Measurements from ENCODE around the gene HS3ST3B1.

HS3ST3B1 gene

GRCh38 chr17:14305785-14306496, 5.1 kb downstream of the HS3ST3B1 start:
- Histone ChIP-seq H3K27me3 (ENCODE audit: control insufficient read depth, insufficient read depth, low read length) (peaks cover 82% of the 10 kb centered on the region), H3K9me3 (ENCODE audit: control insufficient read depth, low read length) (no peaks in the 10 kb centered on the region), H3K4me1 (ENCODE audit: control insufficient read depth, insufficient read depth, low read length) (peaks cover 26% of the 10 kb centered on the region), H3K4me3 (ENCODE audit: low read length) (no peak overlapping the region), H3K36me3 (ENCODE audit: control insufficient read depth, insufficient read depth, low read length) (no peaks in the 10 kb centered on the region), H3K9ac (ENCODE audit: low read length) (no peak overlapping the region)

- Histone ChIP-seq H3K36me3 (ENCODE audit: control insufficient read depth, insufficient read depth, low read length) (no peaks in the 10 kb centered on the region), H3K9ac (ENCODE audit: low read length) (no peak overlapping the region), H3K9me3 (ENCODE audit: control insufficient read depth, low read length) (no peaks in the 10 kb centered on the region), H3K4me1 (ENCODE audit: control insufficient read depth, insufficient read depth, low read length) (peaks cover 20% of the 10 kb centered on the region), H3K4me3 (ENCODE audit: low read length) (no peak overlapping the region), H3K27me3 (ENCODE audit: control insufficient read depth, insufficient read depth, low read length) (peaks cover 75% of the 10 kb centered on the region)
Observed at GRCh38 chr17:14306596-14306995, 5.7 kb downstream of the HS3ST3B1 start.

DNA sequence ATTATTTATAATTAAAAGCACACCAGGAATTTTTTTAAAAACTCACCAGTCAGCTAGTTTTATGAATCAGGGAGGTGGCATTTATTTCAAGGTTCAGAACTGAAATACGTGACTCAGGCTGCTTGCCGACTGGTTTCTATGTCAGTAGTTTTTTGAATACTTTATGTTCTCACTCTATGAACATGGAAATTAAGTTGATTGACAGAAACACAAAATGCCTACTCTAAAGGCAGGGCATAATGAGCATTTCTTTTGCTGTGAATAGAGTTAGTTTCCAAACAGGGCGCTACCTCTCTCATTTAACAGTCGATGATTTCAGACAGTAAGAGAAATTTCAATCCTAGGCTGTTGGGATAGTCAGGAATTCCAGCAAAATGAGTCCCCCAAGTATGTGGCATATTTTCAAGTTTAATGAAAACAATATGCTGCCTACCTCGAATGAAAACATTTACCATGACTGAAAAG, 6.7 kb downstream of the HS3ST3B1 start:
- Histone ChIP-seq H3K27me3 (ENCODE audit: control insufficient read depth, insufficient read depth, low read length) (peaks cover 65% of the 10 kb centered on the region), H3K9ac (ENCODE audit: low read length) (no peak overlapping the region), H3K4me1 (ENCODE audit: control insufficient read depth, insufficient read depth, low read length) (peaks cover 11% of the 10 kb centered on the region), H3K9me3 (ENCODE audit: control insufficient read depth, low read length) (no peaks in the 10 kb centered on the region), H3K4me3 (ENCODE audit: low read length) (no peak overlapping the region), H3K36me3 (ENCODE audit: control insufficient read depth, insufficient read depth, low read length) (no peaks in the 10 kb centered on the region)

DNA sequence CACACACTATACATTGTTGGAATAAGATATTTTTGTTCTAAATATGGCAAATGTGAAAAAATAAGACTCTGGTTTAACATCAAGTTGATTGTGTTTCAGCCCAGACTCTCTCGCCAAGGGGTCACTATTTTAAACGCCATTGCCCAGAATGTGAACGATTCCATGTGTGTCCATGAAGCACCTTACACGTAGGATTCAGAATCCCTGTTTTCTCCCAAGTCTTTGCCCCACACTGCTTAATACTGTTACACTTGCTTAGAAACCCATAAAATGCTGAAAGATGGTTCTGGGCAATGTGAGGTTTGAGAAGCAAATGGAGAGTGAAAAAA, 7.7 kb downstream of the HS3ST3B1 start:
- H3K9ac ChIP-seq (ENCODE audit: low read length), result no peak overlapping the region
- no peaks in the 10 kb centered on the region for H3K9me3 ChIP-seq (ENCODE audit: control insufficient read depth, low read length)
- H3K27me3 ChIP-seq (ENCODE audit: control insufficient read depth, insufficient read depth, low read length), result peaks cover 55% of the 10 kb centered on the region
- peaks cover under 1% of the 10 kb centered on the region for H3K4me1 ChIP-seq (ENCODE audit: control insufficient read depth, insufficient read depth, low read length)
- no peak overlapping the region for H3K4me3 ChIP-seq (ENCODE audit: low read length)
- no peaks in the 10 kb centered on the region for H3K36me3 ChIP-seq (ENCODE audit: control insufficient read depth, insufficient read depth, low read length)

DNA sequence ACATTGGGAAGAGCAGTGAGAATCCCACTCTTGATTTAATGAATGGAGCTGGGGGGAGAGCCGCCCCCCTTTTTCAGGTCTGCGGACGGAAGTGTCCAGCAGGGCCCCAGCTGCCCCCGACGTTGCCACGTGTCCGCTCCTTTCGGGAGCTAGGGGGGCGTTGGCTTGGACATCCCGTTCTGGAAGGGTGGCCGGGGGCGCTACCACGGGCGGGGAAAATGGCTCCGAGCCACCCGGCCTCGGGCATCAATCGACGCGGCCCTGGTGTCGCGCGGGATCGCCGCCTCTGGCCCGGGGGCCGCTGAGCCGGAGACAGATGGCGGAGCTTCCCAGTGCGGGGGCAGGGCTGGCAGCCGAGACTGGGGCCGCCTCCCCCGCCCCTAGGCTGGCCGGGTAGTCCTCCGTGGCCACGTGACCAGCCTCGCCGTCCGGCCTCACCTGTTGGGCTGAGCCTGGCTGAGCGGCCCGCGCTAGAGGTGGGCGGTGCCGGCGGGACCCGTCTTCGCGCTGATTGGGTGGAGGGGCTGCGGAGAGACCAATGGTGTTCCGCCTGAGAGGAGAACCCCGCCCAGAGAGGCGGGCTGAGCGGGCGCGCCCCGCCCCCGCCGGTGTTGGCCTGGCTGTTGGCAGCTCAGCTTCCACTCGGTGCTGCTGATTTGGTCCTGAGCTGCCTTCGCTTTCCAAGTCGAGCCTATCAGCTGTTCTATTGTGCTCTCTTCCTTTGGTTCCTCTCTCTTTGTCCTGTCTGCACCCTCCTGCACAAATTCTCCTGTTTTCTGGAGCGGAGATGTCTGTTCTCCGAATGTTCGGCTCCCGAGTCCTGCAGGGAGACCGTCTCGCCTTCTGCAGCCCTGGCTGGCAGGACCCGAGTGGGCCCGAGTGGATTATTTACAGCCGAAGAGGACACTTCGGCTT, 8.3 kb downstream of the HS3ST3B1 start:
- Histone ChIP-seq H3K36me3 (ENCODE audit: control insufficient read depth, insufficient read depth, low read length) (no peaks in the 10 kb centered on the region), H3K4me3 (ENCODE audit: low read length) (peak overlapping the region; percentile 54), H3K9ac (ENCODE audit: low read length) (peak overlapping the region; percentile 54), H3K9me3 (ENCODE audit: control insufficient read depth, low read length) (no peaks in the 10 kb centered on the region), H3K27me3 (ENCODE audit: control insufficient read depth, insufficient read depth, low read length) (peaks cover 49% of the 10 kb centered on the region), H3K4me1 (ENCODE audit: control insufficient read depth, insufficient read depth, low read length) (no peaks in the 10 kb centered on the region)

DNA sequence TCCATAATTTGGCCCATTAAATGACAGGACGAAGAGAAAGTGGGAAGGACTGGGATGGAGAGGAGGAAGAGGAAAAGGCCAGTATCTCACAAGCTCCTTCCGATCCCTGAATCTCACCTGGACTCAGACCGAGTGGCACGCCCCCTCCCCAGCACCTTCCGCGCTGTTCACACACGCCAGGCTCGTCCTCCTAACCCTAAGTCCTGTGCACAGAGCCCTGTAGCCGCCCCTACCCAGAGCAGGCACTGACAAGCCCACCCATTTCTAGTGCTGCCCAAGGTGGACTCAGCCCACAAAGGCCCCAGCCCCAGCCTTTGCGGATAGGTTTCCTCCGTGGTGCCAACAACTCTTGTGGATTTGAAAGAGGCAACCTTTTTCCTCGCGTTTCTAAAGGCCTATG, 9.2 kb downstream of the HS3ST3B1 start:
- Histone ChIP-seq H3K27me3 (ENCODE audit: control insufficient read depth, insufficient read depth, low read length) (peaks cover 40% of the 10 kb centered on the region), H3K4me1 (ENCODE audit: control insufficient read depth, insufficient read depth, low read length) (no peaks in the 10 kb centered on the region), H3K36me3 (ENCODE audit: control insufficient read depth, insufficient read depth, low read length) (no peaks in the 10 kb centered on the region), H3K9ac (ENCODE audit: low read length) (no peak overlapping the region), H3K4me3 (ENCODE audit: low read length) (no peak overlapping the region), H3K9me3 (ENCODE audit: control insufficient read depth, low read length) (no peaks in the 10 kb centered on the region)

- Histone ChIP-seq H3K27me3 (ENCODE audit: control insufficient read depth, insufficient read depth, low read length) (peaks cover 39% of the 10 kb centered on the region), H3K36me3 (ENCODE audit: control insufficient read depth, insufficient read depth, low read length) (no peaks in the 10 kb centered on the region), H3K4me1 (ENCODE audit: control insufficient read depth, insufficient read depth, low read length) (no peaks in the 10 kb centered on the region), H3K9ac (ENCODE audit: low read length) (no peak overlapping the region), H3K9me3 (ENCODE audit: control insufficient read depth, low read length) (no peaks in the 10 kb centered on the region), H3K4me3 (ENCODE audit: low read length) (no peak overlapping the region)
Observed at GRCh38 chr17:14310605-14311004, 9.7 kb downstream of the HS3ST3B1 start.

GRCh38 chr17:14311186-14311705, 10.4 kb downstream of the HS3ST3B1 start:
- Histone ChIP-seq H3K36me3 (ENCODE audit: control insufficient read depth, insufficient read depth, low read length) (no peaks in the 10 kb centered on the region), H3K9ac (ENCODE audit: low read length) (no peak overlapping the region), H3K4me3 (ENCODE audit: low read length) (no peak overlapping the region), H3K27me3 (ENCODE audit: control insufficient read depth, insufficient read depth, low read length) (peaks cover 33% of the 10 kb centered on the region), H3K4me1 (ENCODE audit: control insufficient read depth, insufficient read depth, low read length) (no peaks in the 10 kb centered on the region), H3K9me3 (ENCODE audit: control insufficient read depth, low read length) (no peaks in the 10 kb centered on the region)

GRCh38 chr17:14311981-14312380, 11.1 kb downstream of the HS3ST3B1 start:
- no peak overlapping the region for H3K9ac ChIP-seq (ENCODE audit: low read length)
- H3K36me3 ChIP-seq (ENCODE audit: control insufficient read depth, insufficient read depth, low read length), result no peaks in the 10 kb centered on the region
- no peaks in the 10 kb centered on the region for H3K4me1 ChIP-seq (ENCODE audit: control insufficient read depth, insufficient read depth, low read length)
- H3K4me3 ChIP-seq (ENCODE audit: low read length), result no peak overlapping the region
- no peaks in the 10 kb centered on the region for H3K9me3 ChIP-seq (ENCODE audit: control insufficient read depth, low read length)
- peaks cover 27% of the 10 kb centered on the region for H3K27me3 ChIP-seq (ENCODE audit: control insufficient read depth, insufficient read depth, low read length)

DNA sequence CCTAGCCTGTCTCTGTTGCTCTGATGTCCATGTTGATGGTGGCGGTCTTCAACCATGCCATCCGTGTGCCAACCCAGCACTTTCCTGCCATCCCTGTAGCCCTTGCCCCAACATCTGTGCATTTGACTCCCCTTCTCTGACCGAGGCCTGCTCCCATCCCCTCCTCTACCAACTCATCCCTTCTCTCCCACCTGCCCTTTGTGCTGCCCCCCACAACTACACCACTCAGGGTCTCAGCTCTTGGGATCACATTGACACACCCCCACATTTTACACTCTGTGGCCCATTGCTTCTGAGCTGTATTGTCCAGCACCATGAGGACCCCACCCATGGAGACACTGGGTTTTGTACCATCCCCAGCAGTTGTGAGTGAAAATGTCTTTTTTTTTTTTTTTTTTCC, 11.6 kb downstream of the HS3ST3B1 start:
- Histone ChIP-seq H3K4me3 (ENCODE audit: low read length) (no peak overlapping the region), H3K36me3 (ENCODE audit: control insufficient read depth, insufficient read depth, low read length) (no peaks in the 10 kb centered on the region), H3K9me3 (ENCODE audit: control insufficient read depth, low read length) (no peaks in the 10 kb centered on the region), H3K4me1 (ENCODE audit: control insufficient read depth, insufficient read depth, low read length) (no peaks in the 10 kb centered on the region), H3K9ac (ENCODE audit: low read length) (no peak overlapping the region), H3K27me3 (ENCODE audit: control insufficient read depth, insufficient read depth, low read length) (peaks cover 27% of the 10 kb centered on the region)

DNA sequence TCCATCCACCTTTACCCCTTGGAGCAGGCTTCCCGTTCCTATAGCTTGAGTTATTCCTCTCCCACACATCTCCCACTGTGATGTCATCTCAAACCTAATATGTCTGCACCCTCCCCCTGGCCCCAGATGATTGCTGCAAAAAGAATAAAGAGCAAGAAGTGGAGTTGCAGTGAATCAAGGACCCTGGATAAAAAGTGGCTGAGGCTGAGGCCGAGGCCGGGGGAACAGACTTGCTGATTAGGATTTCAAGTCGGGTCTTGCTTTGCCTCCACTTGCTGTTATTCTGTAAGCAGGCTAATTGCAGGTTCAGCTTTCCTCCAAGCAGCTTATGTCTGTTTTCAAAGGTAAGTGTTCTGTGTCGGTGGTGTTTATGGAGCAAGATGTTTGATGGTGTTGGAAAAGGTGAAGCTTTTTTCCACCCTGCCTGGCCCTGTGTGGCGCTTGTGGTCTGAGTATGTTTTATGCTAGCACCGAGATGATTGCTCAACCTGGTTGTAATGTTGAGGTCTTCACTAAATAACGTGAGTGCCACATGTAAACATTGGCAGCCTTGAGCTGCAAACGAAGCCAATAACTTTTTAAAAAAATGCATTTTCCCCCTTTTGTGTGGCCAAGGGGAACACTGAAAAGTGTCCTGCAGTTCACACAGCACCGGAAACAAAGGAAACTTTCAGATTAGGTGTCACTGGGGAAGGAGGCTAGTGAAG, 15.4 kb downstream of the HS3ST3B1 start:
- Histone ChIP-seq H3K9me3 (ENCODE audit: control insufficient read depth, low read length) (no peaks in the 10 kb centered on the region), H3K27me3 (ENCODE audit: control insufficient read depth, insufficient read depth, low read length) (no peaks in the 10 kb centered on the region), H3K36me3 (ENCODE audit: control insufficient read depth, insufficient read depth, low read length) (no peaks in the 10 kb centered on the region), H3K4me1 (ENCODE audit: control insufficient read depth, insufficient read depth, low read length) (no peaks in the 10 kb centered on the region), H3K9ac (ENCODE audit: low read length) (no peak overlapping the region), H3K4me3 (ENCODE audit: low read length) (no peak overlapping the region)

DNA sequence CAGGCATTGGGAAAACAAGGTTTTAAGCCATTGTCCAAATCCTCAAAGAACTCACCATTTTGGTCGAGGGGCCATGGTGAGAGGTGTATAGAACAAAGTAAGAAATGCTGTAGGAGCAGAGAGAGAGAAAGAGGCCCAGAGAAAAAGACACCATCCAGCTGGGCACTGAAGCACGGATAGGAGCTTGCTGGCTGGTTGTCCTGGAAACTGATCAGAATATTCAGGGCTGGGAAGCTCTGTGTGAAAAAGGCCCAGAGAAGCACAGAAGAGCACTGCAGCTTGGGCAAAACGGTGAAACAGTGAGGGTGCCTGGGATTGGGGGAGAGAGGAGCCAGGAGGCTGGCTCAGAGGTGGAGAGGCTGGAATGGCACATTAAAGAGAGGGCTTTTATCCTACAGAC, 16.5 kb downstream of the HS3ST3B1 start:
- no peaks in the 10 kb centered on the region for H3K4me1 ChIP-seq (ENCODE audit: control insufficient read depth, insufficient read depth, low read length)
- no peaks in the 10 kb centered on the region for H3K36me3 ChIP-seq (ENCODE audit: control insufficient read depth, insufficient read depth, low read length)
- no peak overlapping the region for H3K4me3 ChIP-seq (ENCODE audit: low read length)
- H3K27me3 ChIP-seq (ENCODE audit: control insufficient read depth, insufficient read depth, low read length), result no peaks in the 10 kb centered on the region
- no peaks in the 10 kb centered on the region for H3K9me3 ChIP-seq (ENCODE audit: control insufficient read depth, low read length)
- H3K9ac ChIP-seq (ENCODE audit: low read length), result no peak overlapping the region
